Measurements from ENCODE around the gene LMX1B.

- TF ChIP-seq POLR2A (IDR thresholded peaks at IDR 0.05; ENCODE audit: low read length) = no peak
- no peak for TF ChIP-seq GATA1 (IDR thresholded peaks at IDR 0.05; ENCODE audit: low read depth, low read length)
Measured at GRCh38 chr9:126661122-126661520, 47.4 kb downstream of the LMX1B start.

All from erythroblast (primary cell).